ENCODE data around the gene RNF123.

RNF123 gene

DNA sequence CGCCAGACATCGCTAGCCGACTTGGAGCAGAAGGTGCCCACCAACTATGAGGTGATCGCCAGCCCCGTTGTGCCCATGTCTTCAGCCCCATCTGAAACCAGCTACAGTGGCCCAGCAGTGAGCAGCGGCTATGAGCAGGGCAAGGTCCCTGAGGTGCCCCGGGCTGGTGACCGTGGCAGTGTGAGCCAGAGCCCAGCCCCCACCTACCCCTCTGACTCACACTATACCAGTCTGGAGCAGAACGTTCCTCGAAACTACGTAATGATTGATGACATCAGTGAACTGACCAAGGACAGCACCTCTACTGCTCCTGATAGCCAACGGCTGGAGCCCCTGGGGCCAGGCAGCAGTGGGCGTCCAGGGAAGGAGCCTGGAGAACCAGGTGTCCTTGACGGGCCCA, 28.1 kb upstream of the RNF123 start:
- Histone ChIP-seq H3K27ac (ENCODE audit: low read depth, low read length) (no peak overlapping the region), H3K27me3 (ENCODE audit: control insufficient read depth in 1 of 2, insufficient read depth in 2 of 2, low read length in 2 of 2) (peaks cover 0 to 28% of the 10 kb centered on the region in 2 donors), H3K36me3 (ENCODE audit: insufficient read depth, low read length) (no peaks in the 10 kb centered on the region), H3K4me1 (ENCODE audit: insufficient read depth, low read length) (no peaks in the 10 kb centered on the region), H3K9me3 (ENCODE audit: low read length) (no peaks in the 10 kb centered on the region), H3K9ac (ENCODE audit: low read length) (no peak overlapping the region), H3K4me3 (ENCODE audit: low read depth in 1 of 2, low read length in 2 of 2) (no peak overlapping the region)

DNA sequence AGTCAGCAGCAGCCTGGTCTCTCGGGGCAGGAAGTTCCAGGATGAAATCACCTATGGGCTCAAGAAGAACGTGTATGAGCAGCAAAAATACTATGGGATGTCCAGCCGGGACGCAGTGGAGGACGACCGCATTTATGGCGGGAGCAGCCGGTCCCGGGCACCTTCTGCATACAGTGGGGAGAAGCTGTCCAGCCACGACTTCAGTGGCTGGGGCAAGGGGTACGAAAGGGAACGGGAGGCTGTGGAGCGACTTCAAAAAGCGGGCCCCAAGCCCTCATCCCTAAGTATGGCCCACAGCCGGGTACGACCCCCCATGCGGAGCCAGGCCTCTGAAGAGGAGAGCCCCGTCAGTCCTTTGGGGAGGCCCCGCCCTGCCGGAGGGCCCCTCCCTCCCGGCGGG, 27.3 kb upstream of the RNF123 start:
- H3K9ac ChIP-seq (ENCODE audit: low read length) = no peak overlapping the region
- no peaks in the 10 kb centered on the region for H3K9me3 ChIP-seq (ENCODE audit: low read length)
- H3K4me1 ChIP-seq (ENCODE audit: insufficient read depth, low read length) = no peaks in the 10 kb centered on the region
- no peak overlapping the region for H3K4me3 ChIP-seq (ENCODE audit: low read depth in 1 of 2, low read length in 2 of 2)
- H3K27ac ChIP-seq (ENCODE audit: low read depth, low read length) = no peak overlapping the region
- no peaks in the 10 kb centered on the region for H3K36me3 ChIP-seq (ENCODE audit: insufficient read depth, low read length)
- peaks cover 0 to 24% of the 10 kb centered on the region in 2 donors for H3K27me3 ChIP-seq (ENCODE audit: control insufficient read depth in 1 of 2, insufficient read depth in 2 of 2, low read length in 2 of 2)

DNA sequence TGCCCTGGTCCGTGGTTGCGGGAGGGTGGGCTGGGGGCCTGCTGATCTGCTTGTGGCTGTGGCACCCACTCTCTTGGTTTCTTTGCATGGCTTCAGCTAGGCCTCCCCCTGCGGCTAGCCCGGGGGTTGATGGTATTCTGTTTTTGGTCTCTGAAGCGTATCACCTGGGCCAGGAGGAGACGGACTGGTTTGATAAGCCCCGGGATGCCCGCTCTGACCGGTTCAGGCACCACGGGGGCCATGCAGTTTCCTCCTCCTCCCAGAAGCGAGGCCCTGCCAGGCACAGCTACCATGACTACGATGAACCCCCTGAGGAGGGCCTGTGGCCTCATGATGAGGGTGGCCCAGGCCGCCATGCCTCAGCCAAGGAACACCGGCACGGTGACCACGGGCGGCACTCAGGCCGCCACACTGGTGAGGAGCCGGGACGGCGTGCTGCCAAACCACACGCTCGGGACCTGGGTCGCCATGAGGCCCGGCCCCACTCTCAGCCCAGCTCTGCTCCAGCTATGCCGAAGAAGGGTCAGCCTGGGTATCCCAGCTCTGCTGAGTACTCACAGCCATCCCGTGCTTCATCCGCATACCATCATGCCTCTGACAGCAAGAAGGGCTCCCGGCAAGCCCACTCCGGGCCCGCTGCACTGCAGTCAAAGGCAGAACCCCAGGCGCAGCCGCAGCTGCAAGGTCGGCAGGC, 26.5 kb upstream of the RNF123 start:
- no peaks in the 10 kb centered on the region for H3K9me3 ChIP-seq (ENCODE audit: low read length)

DNA sequence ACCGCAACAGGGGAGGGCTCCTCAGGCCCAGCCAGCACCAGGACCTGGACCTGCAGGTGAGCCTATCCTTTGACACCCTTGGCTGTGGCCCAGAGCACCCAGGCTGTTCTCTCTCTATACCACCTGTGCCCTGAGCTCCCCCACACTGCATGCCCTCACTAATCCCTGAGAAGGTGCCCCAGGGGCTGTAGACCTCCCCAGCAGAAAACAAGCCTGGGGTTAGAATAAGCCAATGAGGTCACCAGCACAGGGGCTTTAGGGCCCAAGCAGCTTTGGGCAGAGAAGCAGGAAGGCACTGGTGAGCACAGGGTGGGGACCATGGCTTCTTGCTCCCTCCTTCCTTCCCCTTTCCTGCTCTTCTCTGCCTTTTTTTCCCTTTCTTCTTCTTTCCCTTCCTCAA, 25.5 kb upstream of the RNF123 start:
- Histone ChIP-seq H3K27me3 (ENCODE audit: control insufficient read depth in 1 of 2, insufficient read depth in 2 of 2, low read length in 2 of 2) (peaks cover 0 to 36% of the 10 kb centered on the region in 2 donors), H3K4me1 (ENCODE audit: insufficient read depth, low read length) (no peaks in the 10 kb centered on the region), H3K9me3 (ENCODE audit: low read length) (no peaks in the 10 kb centered on the region), H3K36me3 (ENCODE audit: insufficient read depth, low read length) (no peaks in the 10 kb centered on the region), H3K4me3 (ENCODE audit: low read depth in 1 of 2, low read length in 2 of 2) (no peak overlapping the region), H3K9ac (ENCODE audit: low read length) (no peak overlapping the region), H3K27ac (ENCODE audit: low read depth, low read length) (no peak overlapping the region)

More for the DNA sequence above, 26.5 kb upstream of the RNF123 start:
- Histone ChIP-seq H3K27me3 (ENCODE audit: control insufficient read depth in 1 of 2, insufficient read depth in 2 of 2, low read length in 2 of 2) (peaks cover 0 to 29% of the 10 kb centered on the region in 2 donors), H3K27ac (ENCODE audit: low read depth, low read length) (no peak overlapping the region), H3K4me3 (ENCODE audit: low read depth in 1 of 2, low read length in 2 of 2) (no peak overlapping the region), H3K9ac (ENCODE audit: low read length) (no peak overlapping the region), H3K4me1 (ENCODE audit: insufficient read depth, low read length) (no peaks in the 10 kb centered on the region), H3K36me3 (ENCODE audit: insufficient read depth, low read length) (no peaks in the 10 kb centered on the region)

DNA sequence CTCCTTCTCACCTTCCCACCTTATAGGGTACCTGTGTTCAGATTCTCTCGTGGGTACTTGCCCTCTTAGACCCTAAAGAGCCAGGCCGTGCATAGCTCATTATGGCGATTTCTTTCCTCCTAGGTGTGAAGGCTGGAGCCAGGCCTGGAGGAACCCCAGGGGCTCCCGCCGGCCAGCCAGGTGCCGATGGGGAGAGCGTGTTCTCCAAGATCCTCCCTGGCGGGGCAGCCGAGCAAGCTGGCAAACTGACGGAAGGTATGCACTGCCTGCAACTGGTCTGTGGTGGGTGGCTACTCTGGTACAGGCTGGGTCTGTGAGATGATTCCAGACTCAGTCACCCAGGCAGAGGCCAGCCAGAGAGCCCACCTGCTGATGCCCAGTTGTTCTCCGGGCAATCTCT, 25.1 kb upstream of the RNF123 start:
- H3K27me3 ChIP-seq (ENCODE audit: control insufficient read depth in 1 of 2, insufficient read depth in 2 of 2, low read length in 2 of 2) = peaks cover 0 to 36% of the 10 kb centered on the region in 2 donors
- no peaks in the 10 kb centered on the region for H3K36me3 ChIP-seq (ENCODE audit: insufficient read depth, low read length)
- H3K4me3 ChIP-seq (ENCODE audit: low read depth in 1 of 2, low read length in 2 of 2) = no peak overlapping the region
- no peaks in the 10 kb centered on the region for H3K9me3 ChIP-seq (ENCODE audit: low read length)
- H3K4me1 ChIP-seq (ENCODE audit: insufficient read depth, low read length) = no peaks in the 10 kb centered on the region
- no peak overlapping the region for H3K9ac ChIP-seq (ENCODE audit: low read length)
- no peak overlapping the region for H3K27ac ChIP-seq (ENCODE audit: low read depth, low read length)

DNA sequence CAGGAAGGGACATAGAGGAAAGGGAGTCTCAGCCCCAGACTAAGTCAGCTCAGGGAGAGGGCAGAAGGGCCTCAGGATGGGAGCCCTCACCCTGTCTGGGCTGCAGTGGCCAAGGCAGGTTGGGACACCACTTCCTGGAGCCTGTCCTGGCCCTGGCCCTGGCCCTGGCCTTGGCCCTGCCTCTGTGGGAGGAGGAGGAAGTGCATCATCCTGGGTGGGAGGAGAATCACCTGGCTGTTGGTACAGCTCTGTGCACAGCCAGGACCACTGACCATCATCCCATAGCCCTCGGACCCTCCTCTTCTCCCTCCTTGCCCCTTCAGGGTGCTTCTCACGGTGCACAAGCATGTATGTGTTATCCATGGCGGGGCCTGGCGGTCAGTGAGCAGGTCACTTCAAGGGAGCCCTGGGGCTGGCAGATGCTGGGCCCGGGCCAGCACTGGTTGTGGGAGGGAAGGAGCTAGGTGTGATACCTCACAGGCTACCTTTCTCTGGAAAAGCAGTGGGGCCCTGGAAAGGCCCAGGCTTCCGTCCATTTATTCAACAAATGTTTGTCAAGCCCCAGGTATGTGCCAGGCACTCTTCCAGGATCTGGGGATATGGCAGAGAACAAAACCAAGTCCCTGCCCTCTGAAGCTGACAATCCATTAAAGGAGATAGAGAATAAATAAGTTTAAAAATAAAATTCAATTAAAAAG, 23.4 kb upstream of the RNF123 start:
- Histone ChIP-seq H3K4me3 (ENCODE audit: low read depth in 1 of 2, low read length in 2 of 2) (no peak overlapping the region), H3K27ac (ENCODE audit: low read depth, low read length) (no peak overlapping the region), H3K27me3 (ENCODE audit: control insufficient read depth in 1 of 2, insufficient read depth in 2 of 2, low read length in 2 of 2) (peaks cover 0 to 36% of the 10 kb centered on the region in 2 donors), H3K9ac (ENCODE audit: low read length) (no peak overlapping the region), H3K36me3 (ENCODE audit: insufficient read depth, low read length) (no peaks in the 10 kb centered on the region), H3K4me1 (ENCODE audit: insufficient read depth, low read length) (no peaks in the 10 kb centered on the region), H3K9me3 (ENCODE audit: low read length) (no peaks in the 10 kb centered on the region)

DNA sequence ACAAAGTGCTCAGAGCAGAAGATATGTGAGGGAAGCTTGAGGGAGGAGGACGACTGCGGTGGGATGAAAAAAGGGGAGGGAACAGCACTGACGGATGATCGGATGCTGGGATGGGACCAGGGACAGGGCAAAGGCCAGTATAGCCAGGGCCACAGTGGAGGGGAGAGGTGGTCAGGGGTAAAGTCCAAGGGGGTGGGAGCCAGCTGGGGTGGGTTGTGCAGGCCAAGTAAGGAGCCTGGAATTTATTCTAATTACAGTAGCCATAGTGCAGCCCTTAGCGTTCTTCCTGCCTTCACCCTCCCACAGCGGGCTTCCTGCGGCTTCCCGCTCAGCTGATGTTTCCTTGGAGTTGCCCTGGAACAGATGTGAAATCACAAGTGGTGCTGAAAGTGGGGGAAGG, 22.8 kb upstream of the RNF123 start:
- H3K9ac ChIP-seq (ENCODE audit: low read length) = no peak overlapping the region
- no peak overlapping the region for H3K4me3 ChIP-seq (ENCODE audit: low read depth in 1 of 2, low read length in 2 of 2)
- no peaks in the 10 kb centered on the region for H3K4me1 ChIP-seq (ENCODE audit: insufficient read depth, low read length)
- H3K27ac ChIP-seq (ENCODE audit: low read depth, low read length) = no peak overlapping the region
- H3K36me3 ChIP-seq (ENCODE audit: insufficient read depth, low read length) = no peaks in the 10 kb centered on the region
- peaks cover 0 to 36% of the 10 kb centered on the region in 2 donors for H3K27me3 ChIP-seq (ENCODE audit: control insufficient read depth in 1 of 2, insufficient read depth in 2 of 2, low read length in 2 of 2)
- H3K9me3 ChIP-seq (ENCODE audit: low read length) = no peaks in the 10 kb centered on the region

DNA sequence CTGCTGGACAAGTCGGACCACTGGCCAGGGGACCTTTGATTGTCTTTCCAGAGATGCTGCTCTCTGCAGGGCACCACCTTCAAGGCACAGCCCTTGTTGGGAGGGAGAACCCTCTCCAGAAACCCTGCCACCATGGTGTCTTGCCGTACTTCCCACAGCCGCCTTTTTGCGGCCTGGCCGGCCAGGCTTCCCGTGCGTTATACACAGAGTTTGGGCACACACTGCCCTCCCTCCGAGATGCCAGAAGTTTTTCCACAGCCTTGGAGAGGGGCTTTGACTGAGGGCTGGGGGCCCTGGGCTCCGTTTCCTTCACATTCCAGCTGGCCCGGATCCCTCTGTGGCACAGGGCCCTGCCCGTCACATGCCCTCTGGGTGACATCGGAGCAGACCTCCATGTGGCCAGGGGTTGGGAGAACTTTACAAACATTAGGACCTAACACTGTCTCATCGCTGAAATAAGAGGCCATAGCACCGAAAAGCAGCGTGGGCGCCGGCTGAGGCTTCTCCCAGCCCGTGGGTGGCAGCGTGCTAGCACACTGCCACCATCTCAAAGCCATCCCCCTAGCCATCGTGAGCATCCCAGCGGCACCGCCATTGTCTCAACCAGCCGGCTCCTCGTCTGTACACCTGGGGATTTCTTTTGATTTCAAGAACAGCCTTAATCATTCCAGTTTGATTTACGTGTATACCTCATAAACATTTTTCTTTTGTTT, 21.5 kb upstream of the RNF123 start:
- Histone ChIP-seq H3K27ac (ENCODE audit: low read depth, low read length) (no peak overlapping the region), H3K36me3 (ENCODE audit: insufficient read depth, low read length) (no peaks in the 10 kb centered on the region)

DNA sequence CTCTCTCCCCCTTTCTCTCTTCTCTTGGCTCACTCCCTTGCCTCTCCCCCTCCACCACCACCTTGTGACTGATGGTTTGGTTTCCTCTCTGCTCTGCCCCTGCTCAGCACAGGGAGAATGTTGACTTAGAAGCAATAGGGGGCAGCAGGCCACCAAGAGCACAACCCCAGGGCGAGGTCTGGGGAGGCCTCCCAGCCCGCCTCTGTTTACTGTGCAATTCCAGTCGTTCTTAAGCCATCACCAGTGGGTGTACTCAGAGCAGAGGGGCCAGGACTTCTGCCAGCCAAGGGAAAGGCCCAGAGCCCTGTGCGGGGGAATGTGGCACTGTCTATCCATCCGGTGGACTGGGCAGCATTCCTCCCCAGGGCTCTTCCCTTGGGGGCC, 21.0 kb upstream of the RNF123 start:
- Histone ChIP-seq H3K4me3 (ENCODE audit: low read depth in 1 of 2, low read length in 2 of 2) (no peak overlapping the region), H3K27ac (ENCODE audit: low read depth, low read length) (no peak overlapping the region), H3K27me3 (ENCODE audit: control insufficient read depth in 1 of 2, insufficient read depth in 2 of 2, low read length in 2 of 2) (peaks cover 0 to 31% of the 10 kb centered on the region in 2 donors), H3K9ac (ENCODE audit: low read length) (no peak overlapping the region), H3K9me3 (ENCODE audit: low read length) (no peaks in the 10 kb centered on the region), H3K4me1 (ENCODE audit: insufficient read depth, low read length) (peaks cover 3% of the 10 kb centered on the region), H3K36me3 (ENCODE audit: insufficient read depth, low read length) (no peaks in the 10 kb centered on the region)

More for the DNA sequence above, 21.5 kb upstream of the RNF123 start:
- Histone ChIP-seq H3K9ac (ENCODE audit: low read length) (no peak overlapping the region), H3K9me3 (ENCODE audit: low read length) (no peaks in the 10 kb centered on the region), H3K4me1 (ENCODE audit: insufficient read depth, low read length) (no peaks in the 10 kb centered on the region), H3K27me3 (ENCODE audit: control insufficient read depth in 1 of 2, insufficient read depth in 2 of 2, low read length in 2 of 2) (peaks cover 0 to 36% of the 10 kb centered on the region in 2 donors), H3K4me3 (ENCODE audit: low read depth in 1 of 2, low read length in 2 of 2) (no peak overlapping the region)

DNA sequence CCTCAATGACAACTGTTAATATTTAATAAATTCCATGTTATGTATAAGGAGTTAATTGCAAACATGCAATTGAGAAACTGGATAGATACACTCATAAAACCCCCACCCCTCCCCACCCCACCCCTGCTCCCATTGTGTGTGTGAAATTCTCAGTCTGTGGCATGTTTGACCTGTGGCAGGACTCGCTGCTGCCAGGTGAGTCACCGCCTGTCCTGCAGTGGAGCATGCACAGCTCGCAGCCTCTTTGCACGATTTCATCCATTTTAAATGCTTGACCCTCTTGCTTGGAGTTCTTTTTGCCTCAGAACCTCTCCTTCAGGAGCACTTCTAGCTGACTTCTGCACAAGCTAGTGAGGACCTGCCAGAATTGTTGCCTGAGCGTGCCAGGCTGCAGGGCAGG, 20.5 kb upstream of the RNF123 start:
- Histone ChIP-seq H3K36me3 (ENCODE audit: insufficient read depth, low read length) (no peaks in the 10 kb centered on the region), H3K27me3 (ENCODE audit: control insufficient read depth in 1 of 2, insufficient read depth in 2 of 2, low read length in 2 of 2) (peaks cover 0 to 28% of the 10 kb centered on the region in 2 donors), H3K4me1 (ENCODE audit: insufficient read depth, low read length) (peaks cover 4% of the 10 kb centered on the region), H3K27ac (ENCODE audit: low read depth, low read length) (no peak overlapping the region), H3K9ac (ENCODE audit: low read length) (no peak overlapping the region), H3K4me3 (ENCODE audit: low read depth in 1 of 2, low read length in 2 of 2) (no peak overlapping the region), H3K9me3 (ENCODE audit: low read length) (no peaks in the 10 kb centered on the region)

DNA sequence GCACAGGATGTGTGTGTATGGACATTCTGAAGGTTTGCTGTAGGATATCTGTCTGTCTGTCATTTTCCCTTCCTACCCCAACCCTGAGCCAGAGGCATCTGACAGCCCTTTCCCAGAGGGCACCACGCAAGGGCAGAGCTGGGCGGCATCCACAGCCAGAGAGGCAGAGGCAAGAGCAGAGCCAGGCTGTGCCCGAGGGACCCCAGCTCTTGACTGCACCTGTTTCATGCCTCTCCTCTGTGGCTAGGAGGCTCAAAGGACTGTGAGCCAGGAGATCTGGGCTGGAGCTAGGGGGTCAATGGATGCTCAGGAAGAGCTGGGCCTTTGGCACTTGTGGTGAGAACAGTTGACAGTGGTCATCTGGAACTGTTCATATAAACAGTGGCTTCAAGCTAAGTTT, 20.0 kb upstream of the RNF123 start:
- Histone ChIP-seq H3K9ac (ENCODE audit: low read length) (no peak overlapping the region), H3K4me1 (ENCODE audit: insufficient read depth, low read length) (peaks cover 4% of the 10 kb centered on the region), H3K27me3 (ENCODE audit: control insufficient read depth in 1 of 2, insufficient read depth in 2 of 2, low read length in 2 of 2) (peaks cover 0 to 28% of the 10 kb centered on the region in 2 donors), H3K36me3 (ENCODE audit: insufficient read depth, low read length) (no peaks in the 10 kb centered on the region), H3K27ac (ENCODE audit: low read depth, low read length) (no peak overlapping the region), H3K4me3 (ENCODE audit: low read depth in 1 of 2, low read length in 2 of 2) (no peak overlapping the region), H3K9me3 (ENCODE audit: low read length) (no peaks in the 10 kb centered on the region)

All from muscle layer of colon (tissue), 2 donors.